Stomach (tissue), 9 donors: ENCODE data around the gene LGALS8. TPM values are rescaled to one million over a fixed set of nuclear protein-coding genes. Genes with fewer than 3 reads are reported as not detected.

Source experiments
- DNase-seq, 2 donors: peaks; one replicate each; pipeline versions ENCODE4 v3.0.0 to v3.0.0-alpha.2; 2013 to 2019
- H3K27ac ChIP-seq, 5 donors: fragments of 200-600 bp in 4 of 5; sonication (generic) in 4 of 5; one replicate each; pipeline ENCODE4 v1.5.1; 2013 to 2019; ENCODE audit warnings: mild to moderate bottlenecking in 1 of 5, moderate library complexity in 1 of 5
- H3K27me3 ChIP-seq, 3 donors: fragments of 200-600 bp; sonication (generic); one replicate each; pipeline ENCODE4 v1.5.1; 2017 to 2019; ENCODE audit warnings: mixed run types in 1 of 3
- H3K36me3 ChIP-seq, 4 donors: fragments of 200-600 bp; sonication (generic); 1 replicate in 3 of 4; 2 replicates in 1 of 4; pipeline ENCODE4 v1.5.1; 2016 to 2019
- H3K4me1 ChIP-seq, 4 donors: fragments of 200-600 bp; sonication (generic); one replicate each; pipeline ENCODE4 v1.5.1; 2016 to 2019
- H3K4me3 ChIP-seq, 4 donors: fragments of 200-600 bp; sonication (generic) in 3 of 4; one replicate each; pipeline ENCODE4 v1.5.1; 2016 to 2019; ENCODE audit warnings: mild to moderate bottlenecking in 1 of 4
- H3K9me3 ChIP-seq, 4 donors: fragments of 200-600 bp; sonication (generic); one replicate each; pipeline ENCODE4 v1.5.1; 2016 to 2019
- CTCF ChIP-seq, 7 experiments: fragments of 450-650 bp in 4 of 7; fragments of 200-600 bp in 3 of 7; sonication (generic) in 3 of 7; IDR thresholded peaks; one replicate each; pipeline ENCODE4 v1.5.1; 2016 to 2019; ENCODE audit warnings: antibody characterized with exemption in 7 of 7, control low read depth in 2 of 7, mild to moderate bottlenecking in 1 of 7
- EP300 ChIP-seq: sonication (generic); formaldehyde crosslinking; IDR thresholded peaks from one replicate; pipeline ENCODE4 v1.6.1; 2017; ENCODE audit warnings: antibody characterized with exemption
- POLR2A ChIP-seq, 4 donors: fragments of 450-650 bp; IDR thresholded peaks; one replicate each; pipeline ENCODE4 v1.6.1; 2016; ENCODE audit warnings: antibody characterized with exemption in 4 of 4, control low read depth in 2 of 4, mild to moderate bottlenecking in 1 of 4, moderate library complexity in 1 of 4
- POLR2AphosphoS5 ChIP-seq, 3 donors: sonication (generic); formaldehyde crosslinking; IDR thresholded peaks; one replicate each; pipeline ENCODE4 v1.6.1; 2016; ENCODE audit warnings: antibody characterized with exemption in 3 of 3
- WGBS, 5 donors: extraction: QIAGEN DNeasy Blood & Tissue Kit in 3 of 5; methylation state at CpG; one replicate each; pipeline versions ENCODE4 v1.1.5 to v1.1.7; 2013 to 2018; 5-methylcytosine and 5-hydroxymethylcytosine counted together
- intact Hi-C: fragments of 100-400 bp; cut with DNase I; formaldehyde crosslinking; loops from one replicate; pipeline ENCODE4 v1.15.1; 2023; ENCODE audit warnings: low total_unique reads
- polyA plus RNA-seq, 3 donors: library from polyadenylated mRNA; stranded (reverse); fragments of 200-250 nt; gene quantifications; one replicate each; pipeline ENCODE4 v1.2.3, GENCODE V29; 2013
- total RNA-seq, 5 donors: library from RNA; depleted of rRNA; stranded (reverse); fragments of >200 nt; gene quantifications; one replicate each; pipeline versions ENCODE4 v1.1.0 to v1.2.3, GENCODE V29; 2014 to 2016
- donor health status: healthy with polysubstance abuse.
- donor health status: Bipolar disorder and iron deficiency.
- donor health status: healthy.

The LGALS8 gene
- total and polyA plus RNA-seq, 8 donors: 17.9 to 142 (median 55.7) TPM

- Histone ChIP-seq H3K4me1 (no peaks in the 10 kb centered on the region), H3K36me3 (peaks cover 52 to 100% (median 97%) of the 10 kb centered on the region in 4 donors), H3K27ac (no peak overlapping the region), H3K9me3 (no peaks in the 10 kb centered on the region), H3K4me3 (no peak overlapping the region), H3K27me3 (no peaks in the 10 kb centered on the region)
- DNase-seq: no peak
- intact Hi-C loops: no loop called here
- TF ChIP-seq EP300 (no peak), POLR2AphosphoS5 (IDR thresholded peaks at IDR 0.05) (no peak), CTCF (IDR thresholded peaks at IDR 0.05) (no peak), POLR2A (IDR thresholded peaks at IDR 0.05) (no peak)
- WGBS, 5 donors: 75 to 87% (median 83%) methylated on average over 9 of the region's 9 CpGs
Measured at GRCh38 chr1:236558081-236558480, 34.3 kb downstream of the LGALS8 start.

- Histone ChIP-seq H3K4me1 (no peaks in the 10 kb centered on the region), H3K4me3 (no peak overlapping the region), H3K27me3 (no peaks in the 10 kb centered on the region), H3K9me3 (no peaks in the 10 kb centered on the region), H3K27ac (no peak overlapping the region), H3K36me3 (peaks cover 54 to 100% (median 97%) of the 10 kb centered on the region in 4 donors)
- no peak for DNase-seq
- TF ChIP-seq POLR2A (IDR thresholded peaks at IDR 0.05) (no peak), CTCF (IDR thresholded peaks at IDR 0.05) (no peak), POLR2AphosphoS5 (IDR thresholded peaks at IDR 0.05) (no peak), EP300 (no peak)
- intact Hi-C loops: no loop called here
- WGBS, 5 donors: 94 to 100% (median 99%) methylated on average over 3 of the region's 3 CpGs
Measured at GRCh38 chr1:236558846-236559245, 35.1 kb downstream of the LGALS8 start.

- Histone ChIP-seq H3K4me1 (no peaks in the 10 kb centered on the region), H3K9me3 (no peaks in the 10 kb centered on the region), H3K27me3 (no peaks in the 10 kb centered on the region), H3K36me3 (peaks cover 62 to 100% (median 97%) of the 10 kb centered on the region in 4 donors), H3K4me3 (no peak overlapping the region), H3K27ac (no peak overlapping the region)
- TF ChIP-seq EP300 (no peak), POLR2A (IDR thresholded peaks at IDR 0.05) (no peak), POLR2AphosphoS5 (IDR thresholded peaks at IDR 0.05) (no peak), CTCF (IDR thresholded peaks at IDR 0.05) (no peak)
- WGBS, 5 donors: 91 to 97% (median 96%) methylated on average over 7 of the region's 7 CpGs
- DNase-seq: no peak
- intact Hi-C loops: no loop called here
Measured at GRCh38 chr1:236560213-236560771, 36.5 kb downstream of the LGALS8 start.

- 76 to 90% (median 90%) methylated on average over 2 of the region's 2 CpGs for WGBS, 5 donors
- Histone ChIP-seq H3K9me3 (no peaks in the 10 kb centered on the region), H3K27me3 (no peaks in the 10 kb centered on the region), H3K4me3 (no peak overlapping the region), H3K27ac (no peak overlapping the region), H3K4me1 (no peaks in the 10 kb centered on the region), H3K36me3 (peaks cover 62 to 100% (median 97%) of the 10 kb centered on the region in 4 donors)
- TF ChIP-seq POLR2AphosphoS5 (IDR thresholded peaks at IDR 0.05) (no peak), EP300 (no peak), CTCF (IDR thresholded peaks at IDR 0.05) (no peak), POLR2A (IDR thresholded peaks at IDR 0.05) (no peak)
- no peak for DNase-seq
- intact Hi-C loops: no loop called here
Measured at GRCh38 chr1:236561976-236562375, 38.2 kb downstream of the LGALS8 start.
